ENCODE measurements around the gene DPP8. TPM values are rescaled to one million over a fixed set of nuclear protein-coding genes. Genes with fewer than 3 reads are reported as not detected.
"Not testable (repeated sequence)": the region's sequence is repeated elsewhere in the genome, so short reads cannot be mapped to it uniquely, and the experiment has no call there.

DPP8 gene
- total RNA-seq, 1 experiment from 2014 or later: 27.1 TPM

DNA sequence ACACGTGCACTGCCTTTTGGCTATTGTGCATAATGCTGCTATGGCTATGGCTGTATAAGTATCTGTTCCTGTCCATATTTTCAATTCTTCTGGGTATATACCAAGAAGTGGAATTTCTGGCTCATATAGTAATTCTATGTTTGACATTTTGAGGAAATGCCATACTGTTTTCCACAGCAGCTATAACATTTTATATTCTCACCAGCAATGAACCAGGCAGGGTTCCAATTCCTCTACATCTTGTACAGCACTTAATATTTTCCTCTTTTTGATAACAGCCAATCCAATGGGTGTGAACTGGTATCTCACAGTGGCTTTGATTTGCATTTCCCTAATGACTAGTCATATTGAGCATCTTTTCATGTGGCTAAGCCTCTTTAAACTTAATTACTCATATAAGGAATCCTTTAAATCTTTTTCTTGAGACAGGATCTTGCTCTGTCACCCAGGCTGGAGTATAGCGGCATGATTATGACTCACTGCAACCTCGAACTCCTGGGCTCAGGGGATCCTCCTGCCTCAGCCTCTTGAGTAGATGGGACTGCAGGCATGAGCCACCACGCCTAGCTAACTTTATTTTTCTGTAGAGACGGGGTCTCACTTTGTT, 56.6 kb downstream of the DPP8 start:
- Histone ChIP-seq H4K20me1 (ENCODE audit: insufficient read depth) (no peaks in the 10 kb centered on the region), H3K4me2 (ENCODE audit: low read length) (no peak overlapping the region; the same call in 1 of the 2 replicates), H2AFZ (ENCODE audit: low read depth, low read length, poor library complexity, severe bottlenecking) (no peak overlapping the region), H3K4me3 (replicated peaks in 1 of 2; ENCODE audit: low read depth in 1 of 2, low read length in 2 of 2) (no peak overlapping the region), H3K27ac (ENCODE audit: low read depth, low read length) (no peak overlapping the region), H3K36me3 (ENCODE audit: control insufficient read depth in 1 of 2, insufficient read depth in 2 of 2, low read length in 2 of 2) (peaks cover 15 to 17% of the 10 kb centered on the region in 2 experiments), H3K9me3 (ENCODE audit: control insufficient read depth in 1 of 2, insufficient read depth in 1 of 2, low read depth in 1 of 2, low read length in 2 of 2) (no peaks in the 10 kb centered on the region), H3K9ac (ENCODE audit: low read length) (no peak overlapping the region), H3K4me1 (ENCODE audit: control insufficient read depth in 1 of 2, insufficient read depth in 2 of 2, low read length in 2 of 2) (no peaks in the 10 kb centered on the region), H3K9me2 (ENCODE audit: insufficient read depth) (no peaks in the 10 kb centered on the region), H3K79me2 (ENCODE audit: insufficient read depth, low read length) (no peaks in the 10 kb centered on the region), H3K27me3 (ENCODE audit: insufficient read depth, low read length) (no peaks in the 10 kb centered on the region)
- ATAC-seq (peak; percentile 30; the same call in 1 of the 2 replicates), DNase-seq (ENCODE audit: low read depth, low spot score) (no peak)
- intact Hi-C loops (cut with micrococcal nuclease): no loop called here
- POLR2A ChIA-PET: no interaction called here
- no TSS peak for BruUV-seq (replicated peaks)
- CTCF ChIA-PET: no interaction called here
- TF ChIP-seq POLR2A (IDR thresholded peaks at IDR 0.05; ENCODE audit: borderline replicate concordance, extremely low read depth, insufficient read depth, insufficient read length) (no peak), ELF1 (IDR thresholded peaks at IDR 0.05; ENCODE audit: borderline replicate concordance, low read depth) (no peak), MAX (IDR thresholded peaks at IDR 0.05) (no peak)
- RAD21 ChIA-PET (ENCODE audit: low non-redundant PET in 1 of 2, low total read pairs in 2 of 2, uncharacterized antibody in 2 of 2, unreplicated experiment in 2 of 2): no interaction called here

- H3K9me3 ChIP-seq (ENCODE audit: control insufficient read depth in 1 of 2, insufficient read depth in 1 of 2, low read depth in 1 of 2, low read length in 2 of 2); H3K27me3 ChIP-seq (ENCODE audit: insufficient read depth, low read length); ATAC-seq; intact Hi-C loops (cut with micrococcal nuclease); H3K9me2 ChIP-seq (ENCODE audit: insufficient read depth); H3K4me1 ChIP-seq (ENCODE audit: control insufficient read depth in 1 of 2, insufficient read depth in 2 of 2, low read length in 2 of 2); H3K27ac ChIP-seq (ENCODE audit: low read depth, low read length); H4K20me1 ChIP-seq (ENCODE audit: insufficient read depth); POLR2A ChIA-PET; DNase-seq (ENCODE audit: low read depth, low spot score); H2AFZ ChIP-seq (ENCODE audit: low read depth, low read length, poor library complexity, severe bottlenecking); H3K4me2 ChIP-seq (ENCODE audit: low read length); RAD21 ChIA-PET (ENCODE audit: low non-redundant PET in 1 of 2, low total read pairs in 2 of 2, uncharacterized antibody in 2 of 2, unreplicated experiment in 2 of 2); H3K79me2 ChIP-seq (ENCODE audit: insufficient read depth, low read length); CTCF ChIA-PET; H3K9ac ChIP-seq (ENCODE audit: low read length); BruUV-seq (replicated peaks); H3K4me3 ChIP-seq (replicated peaks in 1 of 2; ENCODE audit: low read depth in 1 of 2, low read length in 2 of 2): not testable (repeated sequence)
- H3K36me3 ChIP-seq (ENCODE audit: control insufficient read depth in 1 of 2, insufficient read depth in 2 of 2, low read length in 2 of 2): peaks cover 28 to 29% of the 10 kb centered on the region in 2 experiments
Measured at GRCh38 chr15:65455256-65455655, 62.2 kb downstream of the DPP8 start.

Data from HCT116 (cell line).